Stimulated activated CD8-positive, alpha-beta memory T cell treated with anti-CD3 and anti-CD28 coated beads, Interleukin-12 subunit alpha, Interleukin-12 subunit beta, amount 100 ng/mL, for 24 hours (primary cell): ENCODE measurements around the gene RBFOX2.
"Not testable (repeated sequence)": the region's sequence is repeated elsewhere in the genome, so short reads cannot be mapped to it uniquely, and the experiment has no call there.

Experiments
- DNase-seq: peaks from one replicate; pipeline ENCODE4 v3.0.0-alpha.2; 2020; ENCODE audit errors: extremely low read depth

The RBFOX2 gene

GRCh38 chr22:36028646-36029405, at the start of gene RBFOX2:
RBFOX2 (minus strand) TSS chr22:36028824; CDS start chr22:36028425, 399 bp downstream.
- peak; percentile 57 for DNase-seq

GRCh38 chr22:36077271-36077670, 48.6 kb upstream of the RBFOX2 start:
- DNase-seq, result no peak

GRCh38 chr22:36075724-36076123, 47.1 kb upstream of the RBFOX2 start:
- no peak for DNase-seq

- no peak for DNase-seq
These were observed 46.6 kb upstream of the RBFOX2 start for GRCh38 chr22:36075230-36075629.

GRCh38 chr22:36073476-36073875, 44.9 kb upstream of the RBFOX2 start:
- no peak for DNase-seq

- DNase-seq, result not testable (repeated sequence)
These were observed 42.0 kb upstream of the RBFOX2 start for GRCh38 chr22:36070645-36071044.

GRCh38 chr22:36069368-36069767, 40.7 kb upstream of the RBFOX2 start:
- DNase-seq, result no peak

GRCh38 chr22:36068776-36069344, 40.2 kb upstream of the RBFOX2 start:
- no peak for DNase-seq

- DNase-seq, result no peak
These were observed 38.6 kb upstream of the RBFOX2 start for GRCh38 chr22:36067235-36067558.

- DNase-seq, result peak; percentile 23
These were observed 37.3 kb upstream of the RBFOX2 start for GRCh38 chr22:36065775-36066544.

- no peak for DNase-seq
These were observed 36.8 kb upstream of the RBFOX2 start for GRCh38 chr22:36065462-36065774.

- DNase-seq, result no peak
These were observed 35.7 kb upstream of the RBFOX2 start for GRCh38 chr22:36064358-36064757.

GRCh38 chr22:36056980-36057379, 28.4 kb upstream of the RBFOX2 start:
- DNase-seq, result no peak

- no peak for DNase-seq
These were observed 27.0 kb upstream of the RBFOX2 start for GRCh38 chr22:36055376-36056295.

- DNase-seq, result not testable (repeated sequence)
These were observed 25.8 kb upstream of the RBFOX2 start for GRCh38 chr22:36054446-36054845.

GRCh38 chr22:36053242-36054147, 24.9 kb upstream of the RBFOX2 start:
- no peak for DNase-seq

GRCh38 chr22:36052505-36052941, 23.9 kb upstream of the RBFOX2 start:
- no peak for DNase-seq

GRCh38 chr22:36049678-36049997, 21.0 kb upstream of the RBFOX2 start:
- DNase-seq, result no peak

GRCh38 chr22:36048911-36049677, 20.5 kb upstream of the RBFOX2 start:
- DNase-seq, result no peak

GRCh38 chr22:36044517-36044916, 15.9 kb upstream of the RBFOX2 start:
- DNase-seq, result not testable (repeated sequence)
